RPMI8226 (cell line): ENCODE results near the gene KIF5C.

Source experiments
- DNase-seq: peaks from one replicate; pipeline ENCODE4 v3.0.0-alpha.2; 2015

Gene KIF5C

DNA sequence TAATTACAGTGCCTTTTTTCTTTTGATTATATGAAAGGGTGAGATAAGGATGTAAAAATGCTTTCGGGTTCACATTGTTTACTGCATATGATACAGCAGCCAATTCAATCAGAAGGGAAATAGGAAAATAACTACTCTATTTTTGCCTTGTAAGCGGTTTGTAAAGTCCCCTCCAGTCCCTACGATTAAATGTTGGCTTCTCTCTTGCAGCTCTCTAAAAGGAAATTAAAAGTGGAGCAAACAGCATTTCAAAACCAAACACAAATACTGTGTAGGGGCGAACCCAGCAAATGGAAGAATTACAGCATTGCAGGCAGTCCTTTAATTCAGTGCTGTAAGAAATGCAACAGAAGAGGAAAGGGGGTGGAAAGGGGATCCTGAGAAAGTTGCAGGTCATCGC lies 182.4 kb downstream of the KIF5C start:
- no peak for DNase-seq

- DNase-seq, result no peak
These were observed 183.9 kb downstream of the KIF5C start for GRCh38 chr2:149058936-149059335.

- no peak for DNase-seq
These were observed 184.8 kb downstream of the KIF5C start for GRCh38 chr2:149059822-149060221.

GRCh38 chr2:149061133-149061745 lies 186.2 kb downstream of the KIF5C start:
- DNase-seq, result no peak

- no peak for DNase-seq
These were observed 187.5 kb downstream of the KIF5C start for GRCh38 chr2:149062531-149062930.

- no peak for DNase-seq
These were observed 188.2 kb downstream of the KIF5C start for GRCh38 chr2:149063177-149063576.

DNA sequence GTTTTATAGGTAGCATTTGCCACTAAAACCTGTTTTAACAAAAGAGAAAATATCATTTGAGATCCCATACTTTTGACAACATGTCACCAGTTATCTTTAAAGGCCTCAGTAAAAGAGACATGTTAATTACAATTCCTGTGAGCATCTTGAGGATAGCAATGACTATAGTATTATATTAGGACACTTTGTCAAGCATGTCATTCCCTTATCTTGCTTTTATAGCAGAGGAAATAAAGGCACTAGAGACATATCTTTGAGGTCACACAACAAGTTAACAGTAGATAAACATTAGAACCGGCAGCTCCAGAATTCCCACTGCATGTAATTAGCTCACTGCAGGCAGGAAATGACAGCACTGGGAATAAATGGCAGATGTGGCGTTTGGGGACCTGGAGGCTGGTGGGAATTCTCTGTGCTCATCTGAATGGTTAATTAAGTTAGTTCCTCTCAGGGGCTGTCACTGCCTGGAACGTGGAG lies 189.4 kb downstream of the KIF5C start:
- DNase-seq, result no peak

- no peak for DNase-seq
These were observed 190.0 kb downstream of the KIF5C start for GRCh38 chr2:149064856-149065630.

DNA sequence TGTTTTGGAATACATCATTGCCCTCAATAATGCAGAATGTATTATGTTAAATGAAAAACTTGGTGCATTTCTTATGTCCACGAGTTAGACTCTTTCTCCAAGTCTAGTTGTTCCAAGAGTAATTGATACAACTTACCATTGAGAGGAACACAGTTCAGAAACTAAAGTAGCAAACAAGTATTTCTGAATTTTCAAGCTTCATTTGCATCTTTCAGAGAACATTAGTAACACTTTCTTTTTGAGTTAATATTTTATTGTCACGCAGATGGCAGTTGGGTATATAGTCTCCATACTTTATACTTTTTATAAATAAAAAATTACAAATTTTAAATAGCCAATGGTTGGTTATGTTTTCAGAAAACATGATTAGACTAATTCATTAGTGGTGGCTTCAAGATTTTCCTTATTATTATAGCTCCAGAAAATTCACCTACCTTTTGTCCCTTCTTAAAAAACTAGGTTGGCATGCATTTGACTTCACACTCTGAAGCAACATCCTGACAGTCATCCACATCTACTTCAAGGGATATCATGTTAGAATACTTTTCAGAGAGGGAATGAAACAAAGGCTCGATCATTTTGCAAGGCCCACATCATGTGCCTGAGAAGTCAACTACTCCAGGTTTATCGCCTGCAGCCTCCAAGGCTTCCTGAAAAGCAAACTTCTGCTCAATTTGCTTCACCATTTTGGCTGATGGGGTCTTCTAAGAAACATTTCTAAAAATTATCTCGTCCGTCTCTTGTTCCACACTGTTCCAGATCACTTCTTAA lies 193.4 kb downstream of the KIF5C start:
- no peak for DNase-seq

- no peak for DNase-seq
These were observed 194.2 kb downstream of the KIF5C start for GRCh38 chr2:149068996-149069888.

DNA sequence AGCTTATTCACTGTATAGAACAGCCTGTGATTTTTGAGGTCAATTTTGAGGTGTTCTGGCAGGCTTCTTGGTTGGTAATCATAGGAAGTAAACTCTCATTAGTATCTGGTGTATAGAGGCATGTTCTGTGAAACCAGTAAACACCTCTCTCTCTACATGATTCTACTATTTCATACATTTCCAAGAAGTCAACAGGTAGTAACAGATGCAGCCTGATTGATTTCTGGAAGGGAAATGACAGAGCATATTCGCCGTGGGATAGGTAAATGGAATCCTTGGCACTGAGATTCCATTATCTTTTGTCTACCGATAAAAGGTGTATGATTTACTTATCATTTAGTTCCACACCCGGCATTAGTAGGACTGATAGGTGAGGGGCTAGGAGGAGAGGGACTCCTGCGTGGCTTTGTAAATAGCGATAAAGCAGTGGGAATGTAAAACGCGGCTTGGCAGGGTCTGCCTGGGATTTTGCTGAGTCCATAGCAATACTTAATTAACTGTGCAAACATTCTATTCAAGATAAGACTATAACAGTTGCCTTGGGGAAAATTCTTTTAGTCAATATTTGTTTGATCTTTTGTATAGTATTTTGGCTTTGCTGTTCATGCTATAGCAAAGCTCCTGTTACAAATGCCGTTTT lies 195.8 kb downstream of the KIF5C start:
- no peak for DNase-seq

DNA sequence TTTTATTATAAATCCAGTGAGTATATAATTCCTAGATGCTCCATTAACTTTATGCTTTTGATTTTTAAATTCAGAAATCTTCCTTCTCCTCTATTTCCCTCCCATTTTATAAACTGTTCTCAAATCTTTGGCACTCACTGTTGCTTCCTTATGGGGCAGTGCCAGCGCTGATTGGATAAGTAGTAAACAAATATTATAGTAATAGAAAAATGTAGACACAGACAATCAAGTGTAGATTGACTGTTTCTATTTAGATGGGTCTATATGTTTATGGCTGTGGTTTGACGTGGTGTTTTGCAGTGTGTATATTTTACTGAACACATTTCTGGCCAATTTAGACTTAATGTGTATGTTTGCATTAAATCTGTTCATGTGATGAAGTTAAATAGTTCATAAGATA lies 200.1 kb downstream of the KIF5C start:
- DNase-seq, result no peak

DNA sequence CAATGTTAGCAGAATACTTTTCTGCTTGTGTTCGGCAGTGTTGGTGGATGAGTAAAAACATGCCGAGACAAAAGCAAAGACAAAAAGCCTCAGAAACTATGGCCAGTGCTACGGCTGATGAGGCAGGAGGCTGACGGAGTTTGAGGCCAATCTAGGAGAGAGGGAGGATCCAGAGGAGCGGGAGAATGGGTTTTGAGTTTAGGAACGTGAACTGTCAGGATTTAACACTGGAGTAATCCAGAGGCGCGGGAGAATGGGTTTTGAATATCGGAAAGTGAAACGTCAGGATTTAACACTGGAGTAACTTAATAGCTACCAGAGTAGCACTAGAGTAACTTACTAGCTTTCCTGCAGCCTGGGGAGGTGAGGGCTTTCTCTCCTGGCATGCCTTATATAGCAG lies 200.8 kb downstream of the KIF5C start:
- DNase-seq, result no peak
